Lung (tissue), 12 donors: Measurements from ENCODE around the gene BBS9. TPM values are rescaled to one million over a fixed set of nuclear protein-coding genes. Genes with fewer than 3 reads are reported as not detected.

Source experiments
- ATAC-seq: fragments of 200-7000 bp; cut with Tn5 transposase; one replicate; pipeline ENCODE4 v1.9.1; 2020; ENCODE audit warnings: moderate number of reproducible peaks; ENCODE audit not compliant: insufficient read depth, low FRiP score
- DNase-seq, 3 donors: peaks; one replicate each; pipeline ENCODE4 v3.0.0-alpha.2; 2013 to 2017
- H3K27ac ChIP-seq, 2 donors: one replicate each; pipeline ENCODE4 v1.5.1; 2013; ENCODE audit warnings: mild to moderate bottlenecking in 2 of 2, moderate library complexity in 2 of 2, control low read depth in 1 of 2, inconsistent platforms in 1 of 2, low read depth in 1 of 2, low read length in 1 of 2
- H3K27me3 ChIP-seq, 3 donors: one replicate each; pipeline ENCODE4 v1.5.1; 2013; ENCODE audit warnings: low read length in 2 of 3; ENCODE audit not compliant: control insufficient read depth in 3 of 3, insufficient read depth in 3 of 3
- H3K36me3 ChIP-seq, 4 donors: one replicate each; pipeline ENCODE4 v1.5.1; 2013; ENCODE audit warnings: low read length in 4 of 4, mild to moderate bottlenecking in 1 of 4, moderate library complexity in 1 of 4; ENCODE audit not compliant: control insufficient read depth in 4 of 4, insufficient read depth in 4 of 4
- H3K4me1 ChIP-seq, 5 donors: one replicate each; pipeline ENCODE4 v1.5.1; 2013; ENCODE audit warnings: low read length in 5 of 5, mild to moderate bottlenecking in 2 of 5, moderate library complexity in 1 of 5; ENCODE audit not compliant: control insufficient read depth in 5 of 5, insufficient read depth in 5 of 5
- H3K4me3 ChIP-seq: one replicate; pipeline ENCODE4 v1.5.1; 2013; ENCODE audit warnings: mild to moderate bottlenecking, control low read depth, moderate library complexity
- H3K9ac ChIP-seq, 2 donors: one replicate each; pipeline ENCODE4 v1.5.1; 2013; ENCODE audit warnings: low read length in 2 of 2, control low read depth in 1 of 2; ENCODE audit not compliant: insufficient read depth in 1 of 2
- H3K9me3 ChIP-seq, 4 donors: one replicate each; pipeline ENCODE4 v1.5.1; 2013; ENCODE audit warnings: low read length in 3 of 4, mild to moderate bottlenecking in 1 of 4, moderate library complexity in 1 of 4; ENCODE audit not compliant: control insufficient read depth in 4 of 4, insufficient read depth in 3 of 4
- CTCF ChIP-seq: IDR thresholded peaks from 2 replicates; pipeline ENCODE4 v1.5.1; 2012; ENCODE audit warnings: mild to moderate bottlenecking; ENCODE audit errors: control extremely low read depth, extremely low read depth
- WGBS, 2 donors: extraction: QIAGEN DNeasy Blood & Tissue Kit; methylation state at CpG; one replicate each; pipeline ENCODE4 v1.1.7; 2013; 5-methylcytosine and 5-hydroxymethylcytosine counted together
- polyA plus RNA-seq, 2 donors: library from polyadenylated mRNA; stranded (reverse); fragments of 200-250 nt; gene quantifications; one replicate each; pipeline ENCODE4 v1.2.1, GENCODE V29; 2013
- total RNA-seq, 2 donors: library from RNA; depleted of rRNA in 1 of 2; stranded (reverse); fragments of >200 nt in 1 of 2; gene quantifications; one replicate each; pipeline ENCODE4 v1.2.1, GENCODE V29; 2014 to 2021
- donor health status: control.
- donor health status: control.
- donor health status: Bipolar disorder and iron deficiency.
- donor health status: healthy.
- donor health status: DM: yes; HTN: yes; CAD: no.

Gene BBS9
- total and polyA plus RNA-seq, 4 donors, result 3.5 to 65.0 (median 15.2) TPM

DNA sequence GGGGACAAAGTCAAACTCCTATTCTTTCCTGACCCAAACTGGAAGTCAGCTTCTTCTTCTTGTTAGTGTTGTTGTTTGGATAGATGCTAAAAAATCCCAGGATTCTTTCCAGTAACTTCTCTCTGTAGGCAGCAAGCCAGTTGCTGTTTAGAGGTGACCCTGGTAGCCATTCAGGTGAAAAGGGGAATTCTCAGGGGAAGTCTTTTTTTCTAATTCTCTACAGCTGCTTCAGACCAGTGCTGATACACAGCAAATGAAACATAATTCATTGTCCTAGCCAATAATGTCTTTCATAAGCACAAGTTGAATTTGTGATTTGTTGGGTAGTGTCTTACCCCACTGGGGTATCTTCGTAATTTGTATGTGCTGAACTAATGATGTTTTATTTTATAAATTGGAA is 357.3 kb downstream of the BBS9 start:
- Histone ChIP-seq H3K9ac (no peak overlapping the region), H3K4me1 (no peaks in the 10 kb centered on the region), H3K4me3 (no peak overlapping the region), H3K36me3 (peaks cover 0 to 1% (median 0%) of the 10 kb centered on the region in 4 donors), H3K27ac (no peak overlapping the region), H3K27me3 (no peaks in the 10 kb centered on the region), H3K9me3 (no peaks in the 10 kb centered on the region)
- 94 to 100% methylated on average over 1 of the region's 1 CpG for WGBS, 2 donors
- DNase-seq (no peak), ATAC-seq (no peak)
- TF ChIP-seq CTCF, result no peak

- Histone ChIP-seq H3K9ac (no peak overlapping the region), H3K27me3 (no peaks in the 10 kb centered on the region), H3K4me3 (no peak overlapping the region), H3K9me3 (no peaks in the 10 kb centered on the region), H3K36me3 (peaks cover 0 to 1% (median 0%) of the 10 kb centered on the region in 4 donors), H3K27ac (no peak overlapping the region), H3K4me1 (no peaks in the 10 kb centered on the region)
- no peak for TF ChIP-seq CTCF
- DNase-seq, result no peak
- ATAC-seq, result no peak
Measured at GRCh38 chr7:33487998-33488682, 358.8 kb downstream of the BBS9 start.

- Histone ChIP-seq H3K4me3 (no peak overlapping the region), H3K4me1 (no peaks in the 10 kb centered on the region), H3K27me3 (no peaks in the 10 kb centered on the region), H3K9me3 (no peaks in the 10 kb centered on the region), H3K27ac (no peak overlapping the region), H3K9ac (no peak overlapping the region), H3K36me3 (peaks cover 0 to 1% (median 0%) of the 10 kb centered on the region in 4 donors)
- ATAC-seq (no peak), DNase-seq (no peak)
- no peak for TF ChIP-seq CTCF
Measured at GRCh38 chr7:33494474-33494873, 365.1 kb downstream of the BBS9 start.

DNA sequence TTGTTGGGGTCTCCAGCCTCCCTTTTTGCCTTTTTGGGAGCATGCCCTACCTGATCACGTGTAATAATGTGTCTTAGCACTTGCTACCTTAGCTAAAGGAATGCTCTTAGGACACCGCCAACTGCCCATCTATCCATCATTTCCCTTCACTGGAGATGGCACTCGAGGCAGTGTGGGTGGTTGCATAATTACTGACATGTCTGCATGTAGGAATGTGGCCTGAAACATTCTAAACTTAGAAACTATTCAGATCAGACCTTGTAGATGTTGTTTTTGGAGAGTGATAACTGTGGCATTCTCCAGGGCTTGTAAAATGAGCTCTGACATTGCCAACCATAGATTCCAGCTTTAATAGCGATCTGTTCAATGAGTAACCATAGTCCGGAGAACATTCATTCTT is 365.8 kb downstream of the BBS9 start:
- DNase-seq, result no peak
- Histone ChIP-seq H3K9ac (no peak overlapping the region), H3K9me3 (no peaks in the 10 kb centered on the region), H3K4me1 (peaks cover 0 to under 1% (median 0%) of the 10 kb centered on the region in 5 donors), H3K27ac (no peak overlapping the region), H3K4me3 (no peak overlapping the region), H3K27me3 (no peaks in the 10 kb centered on the region), H3K36me3 (peaks cover 0 to 1% (median 0%) of the 10 kb centered on the region in 4 donors)
- WGBS, 2 donors, result 80 to 84% methylated on average over 5 of the region's 5 CpGs
- ATAC-seq, result no peak
- no peak for TF ChIP-seq CTCF
